B cell (primary cell): ENCODE results near the gene IRX4. TPM values are rescaled to one million over a fixed set of nuclear protein-coding genes. Genes with fewer than 3 reads are reported as not detected.

Source experiments
- ATAC-seq: fragments of 200-7000 bp; cut with Tn5 transposase; one replicate; pipeline ENCODE4 v1.10.0; 2021; ENCODE audit warnings: low read depth, mild to moderate bottlenecking, moderate number of reproducible peaks, moderate library complexity
- CTCF ChIA-PET: fragments of 350-600 bp; sonication (Branson Sonifier 250); formaldehyde crosslinking; loops from one replicate; lab custom pipeline; 2021; ENCODE audit warnings: antibody characterized with exemption, inconsistent platforms; lab: Charles Lee
- POLR2A ChIA-PET: fragments of 350-600 bp; sonication (Branson Sonifier 250); formaldehyde crosslinking; loops from one replicate; lab custom pipeline; 2021; ENCODE audit warnings: antibody characterized with exemption; lab: Charles Lee
- DNase-seq: peaks from one replicate; pipeline ENCODE4 v3.0.0; 2013
- H2AFZ ChIP-seq: 2 replicates; pipeline ENCODE4 v1.6.1; 2012; ENCODE audit warnings: mild to moderate bottlenecking, low read depth, low read length; ENCODE audit not compliant: insufficient read depth, poor library complexity, severe bottlenecking
- H3K27ac ChIP-seq, 2 donors: 1 replicate in 1 of 2; 2 replicates in 1 of 2; pipeline ENCODE4 v1.5.1; 2012 to 2013; ENCODE audit warnings: low read length in 2 of 2, mild to moderate bottlenecking in 2 of 2, moderate library complexity in 1 of 2
- H3K27me3 ChIP-seq, 4 experiments: fragments of 200-600 bp in 1 of 4; sonication (generic) in 1 of 4; replicated peaks in 1 of 4; 1 replicate in 2 of 4; 2 replicates in 2 of 4; pipeline versions ENCODE4 v1.6.1 to v1.7.0; 2013 to 2016; ENCODE audit warnings: low read length in 3 of 4, mild to moderate bottlenecking in 2 of 4, mixed read lengths in 1 of 4, moderate library complexity in 1 of 4; ENCODE audit not compliant: insufficient read depth in 4 of 4, control insufficient read depth in 3 of 4; ENCODE audit errors: control extremely low read depth in 1 of 4
- H3K36me3 ChIP-seq, 2 experiments: replicated peaks in 1 of 2; 1 replicate in 1 of 2; 2 replicates in 1 of 2; pipeline versions ENCODE4 v1.6.1 to v1.7.1; 2013; ENCODE audit warnings: low read length in 1 of 2; ENCODE audit not compliant: insufficient read depth in 2 of 2, control insufficient read depth in 1 of 2; ENCODE audit errors: control extremely low read depth in 1 of 2, extremely low read depth in 1 of 2
- H3K4me1 ChIP-seq, 2 donors: fragments of 200-600 bp in 1 of 2; sonication (generic) in 1 of 2; 1 replicate in 1 of 2; 2 replicates in 1 of 2; pipeline versions ENCODE4 v1.5.1 to v1.6.1; 2013 to 2017; ENCODE audit warnings: low read length in 2 of 2; ENCODE audit not compliant: control insufficient read depth in 2 of 2, insufficient read depth in 2 of 2
- H3K4me2 ChIP-seq: replicated peaks from 2 replicates; pipeline ENCODE3; 2012; ENCODE audit warnings: mild to moderate bottlenecking, low read depth, low read length; ENCODE audit not compliant: poor library complexity, severe bottlenecking
- H3K4me3 ChIP-seq, 5 experiments: fragments of 200-600 bp in 1 of 5; sonication (generic) in 1 of 5; 1 replicate in 3 of 5; 2 replicates in 2 of 5; pipeline versions ENCODE4 v1.5.1 to v1.7.0; 2011 to 2016; ENCODE audit warnings: low read length in 4 of 5, mild to moderate bottlenecking in 4 of 5, low read depth in 2 of 5, control low read depth in 1 of 5, moderate library complexity in 1 of 5; ENCODE audit not compliant: insufficient read depth in 1 of 5; ENCODE audit errors: control extremely low read depth in 1 of 5, extremely low read depth in 1 of 5
- H3K79me2 ChIP-seq: fragments of 200-600 bp; sonication (generic); one replicate; pipeline ENCODE4 v1.6.0; 2016; ENCODE audit warnings: low read length; ENCODE audit not compliant: control insufficient read depth, insufficient read depth
- H3K9ac ChIP-seq: fragments of 200-600 bp; sonication (generic); 2 replicates; pipeline ENCODE4 v1.6.1; 2017; ENCODE audit warnings: mild to moderate bottlenecking, low read length, moderate library complexity
- H3K9me3 ChIP-seq, 3 donors: one replicate each; pipeline versions ENCODE4 v1.6.1 to v1.7.1; 2013; ENCODE audit warnings: low read length in 2 of 3; ENCODE audit not compliant: control insufficient read depth in 2 of 3, insufficient read depth in 1 of 3; ENCODE audit errors: control extremely low read depth in 1 of 3
- H4K20me1 ChIP-seq: 2 replicates; pipeline ENCODE4 v1.6.0; 2012; ENCODE audit warnings: mild to moderate bottlenecking, low read length; ENCODE audit not compliant: insufficient read depth, control insufficient read depth, poor library complexity, severe bottlenecking
- H3K27ac Mint-ChIP-seq: one replicate; pipeline ENCODE4 v1.8.0; 2021; ENCODE audit warnings: mixed read lengths
- H3K27me3 Mint-ChIP-seq: one replicate; pipeline ENCODE4 v1.8.0; 2021; ENCODE audit warnings: mixed read lengths
- H3K4me1 Mint-ChIP-seq: one replicate; pipeline ENCODE4 v1.8.0; 2021; ENCODE audit warnings: mixed read lengths
- H3K4me3 Mint-ChIP-seq: one replicate; pipeline ENCODE4 v1.8.0; 2021; ENCODE audit warnings: mixed read lengths
- H3K9me3 Mint-ChIP-seq: one replicate; pipeline ENCODE4 v1.8.0; 2022; ENCODE audit warnings: mixed read lengths; ENCODE audit not compliant: insufficient read depth
- EZH2 ChIP-seq: IDR thresholded peaks from 2 replicates; pipeline ENCODE4 v1.6.1; 2012; ENCODE audit warnings: borderline replicate concordance, low read depth, mild to moderate bottlenecking, moderate library complexity, low read length; ENCODE audit not compliant: insufficient read depth, poor library complexity, severe bottlenecking
- WGBS: methylation state at CpG from one replicate; pipeline ENCODE4 v1.1.5; 2013; ENCODE audit warnings: missing lambda C conversion rate; ENCODE audit not compliant: insufficient coverage; 5-methylcytosine and 5-hydroxymethylcytosine counted together
- intact Hi-C: fragments of 100-400 bp; cut with micrococcal nuclease; formaldehyde crosslinking; loops from one replicate; pipeline ENCODE4 v1.10.0; 2022
- polyA plus RNA-seq: library from polyadenylated mRNA; depleted of rRNA; stranded (reverse); fragments of >200 nt; gene quantifications from 2 replicates; pipeline ENCODE4 v1.2.3, GENCODE V29; 2012
- total RNA-seq, 2 donors: library from RNA; stranded (reverse); fragments of 120-200 nt in 1 of 2; gene quantifications; 1 replicate in 1 of 2; 2 replicates in 1 of 2; pipeline versions ENCODE4 v1.2.3 to v1.2.4, GENCODE V29; 2013 to 2022
- TF ChIP-seq, protein P1 (sequence below): fragments of 200-600 bp; IDR thresholded peaks from one replicate; pipeline ENCODE4 v1.8.0; 2022; ENCODE audit warnings: antibody characterized with exemption, mild to moderate bottlenecking

Gene IRX4
- total and polyA plus RNA-seq, 2 donors (not counting 1 experiment from before 2014, with no cell fraction given) = not detected

DNA sequence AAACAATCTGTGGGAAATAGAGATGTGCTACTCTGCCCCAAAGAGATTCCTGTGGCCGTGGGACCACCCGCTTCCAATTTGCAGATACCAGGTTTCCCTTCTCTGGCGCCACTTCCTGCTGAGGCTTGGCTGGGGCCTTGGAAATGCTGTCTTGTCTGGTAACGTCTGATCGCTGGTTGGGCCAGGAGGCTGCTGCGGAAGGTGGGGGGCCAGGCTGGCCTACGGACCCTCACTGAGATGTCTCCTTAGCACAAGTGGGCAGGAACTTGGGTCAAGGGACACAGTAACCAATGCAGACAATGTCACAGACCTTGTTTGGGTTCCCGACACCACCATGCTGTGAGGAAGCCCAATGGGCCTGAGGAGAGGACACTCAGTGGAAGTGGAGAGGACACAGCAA, 31.7 kb upstream of the IRX4 start:
- no peak overlapping the region for H3K27ac Mint-ChIP-seq
- Histone ChIP-seq H3K27me3 (no peaks in the 10 kb centered on the region), H3K4me2 (no peak overlapping the region), H3K79me2 (no peaks in the 10 kb centered on the region), H3K4me3 (no peak overlapping the region), H3K27ac (no peak overlapping the region), H3K36me3 (no peaks in the 10 kb centered on the region), H3K4me1 (no peaks in the 10 kb centered on the region), H3K9me3 (peaks cover 0 to 31% (median 0%) of the 10 kb centered on the region in 3 donors), H3K9ac (no peak overlapping the region), H2AFZ (no peak overlapping the region), H4K20me1 (no peaks in the 10 kb centered on the region)
- no peak overlapping the region for H3K4me3 Mint-ChIP-seq
- TF ChIP-seq, protein P1, sequence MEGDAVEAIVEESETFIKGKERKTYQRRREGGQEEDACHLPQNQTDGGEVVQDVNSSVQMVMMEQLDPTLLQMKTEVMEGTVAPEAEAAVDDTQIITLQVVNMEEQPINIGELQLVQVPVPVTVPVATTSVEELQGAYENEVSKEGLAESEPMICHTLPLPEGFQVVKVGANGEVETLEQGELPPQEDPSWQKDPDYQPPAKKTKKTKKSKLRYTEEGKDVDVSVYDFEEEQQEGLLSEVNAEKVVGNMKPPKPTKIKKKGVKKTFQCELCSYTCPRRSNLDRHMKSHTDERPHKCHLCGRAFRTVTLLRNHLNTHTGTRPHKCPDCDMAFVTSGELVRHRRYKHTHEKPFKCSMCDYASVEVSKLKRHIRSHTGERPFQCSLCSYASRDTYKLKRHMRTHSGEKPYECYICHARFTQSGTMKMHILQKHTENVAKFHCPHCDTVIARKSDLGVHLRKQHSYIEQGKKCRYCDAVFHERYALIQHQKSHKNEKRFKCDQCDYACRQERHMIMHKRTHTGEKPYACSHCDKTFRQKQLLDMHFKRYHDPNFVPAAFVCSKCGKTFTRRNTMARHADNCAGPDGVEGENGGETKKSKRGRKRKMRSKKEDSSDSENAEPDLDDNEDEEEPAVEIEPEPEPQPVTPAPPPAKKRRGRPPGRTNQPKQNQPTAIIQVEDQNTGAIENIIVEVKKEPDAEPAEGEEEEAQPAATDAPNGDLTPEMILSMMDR = no peak
- TF ChIP-seq EZH2 = no peak
- POLR2A ChIA-PET = no interaction called here
- no peak for DNase-seq
- CTCF ChIA-PET = no interaction called here
- peaks cover 6% of the 10 kb centered on the region for H3K27me3 Mint-ChIP-seq
- 89% methylated on average over 7 of the region's 8 CpGs for WGBS
- peaks cover 2% of the 10 kb centered on the region for H3K9me3 Mint-ChIP-seq
- H3K4me1 Mint-ChIP-seq = no peaks in the 10 kb centered on the region
- intact Hi-C loops = no loop called here
- no peak for ATAC-seq

DNA sequence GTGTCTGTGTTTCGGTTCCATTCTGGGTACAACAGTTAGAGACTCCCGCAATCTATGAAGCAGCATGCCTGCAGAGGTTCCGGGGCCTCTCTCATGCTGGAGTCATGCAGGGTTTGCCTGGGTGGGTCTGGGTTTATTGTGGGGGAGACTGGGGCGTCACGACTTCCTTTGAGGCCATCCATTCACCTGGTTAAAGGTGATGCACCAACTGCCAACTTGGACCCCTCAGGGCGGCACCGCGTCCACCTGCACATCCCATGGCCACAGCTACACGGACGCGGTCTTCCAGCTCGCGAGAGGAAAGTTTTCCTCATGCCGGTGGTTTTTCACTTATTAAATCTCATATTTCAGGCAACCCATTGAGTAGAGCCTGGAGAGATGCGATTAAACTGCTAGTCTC, 30.9 kb upstream of the IRX4 start:
- no peak overlapping the region for H3K4me3 Mint-ChIP-seq
- peaks cover 2% of the 10 kb centered on the region for H3K9me3 Mint-ChIP-seq
- 91% methylated on average over 6 of the region's 15 CpGs for WGBS
- H3K36me3 ChIP-seq = no peaks in the 10 kb centered on the region
- no peak for DNase-seq
- POLR2A ChIA-PET = no interaction called here
- H3K4me3 ChIP-seq = no peak overlapping the region
- peaks cover 3% of the 10 kb centered on the region for H3K27me3 Mint-ChIP-seq
- H3K27ac Mint-ChIP-seq = no peak overlapping the region
- H3K27me3 ChIP-seq = no peaks in the 10 kb centered on the region
- no peaks in the 10 kb centered on the region for H3K4me1 ChIP-seq
- H3K9ac ChIP-seq = no peak overlapping the region
- TF ChIP-seq, protein P1 = no peak
- TF ChIP-seq EZH2 = no peak
- no peak overlapping the region for H3K4me2 ChIP-seq
- CTCF ChIA-PET = no interaction called here
- H3K79me2 ChIP-seq = no peaks in the 10 kb centered on the region
- intact Hi-C loops = no loop called here
- H2AFZ ChIP-seq = no peak overlapping the region
- H4K20me1 ChIP-seq = no peaks in the 10 kb centered on the region
- no peak for ATAC-seq
- H3K9me3 ChIP-seq = peaks cover 0 to 39% (median 0%) of the 10 kb centered on the region in 3 donors
- no peaks in the 10 kb centered on the region for H3K4me1 Mint-ChIP-seq
- no peak overlapping the region for H3K27ac ChIP-seq
